Measurements from ENCODE around the gene DAPK2. TPM values are rescaled to one million over a fixed set of nuclear protein-coding genes. Genes with fewer than 3 reads are reported as not detected.

DAPK2 gene
- total RNA-seq, 1 donor from 2014 or later = 1.6 TPM

GRCh38 chr15:63879995-63880394, 166.3 kb downstream of the DAPK2 start:
- Mint-ChIP-seq H3K4me1 (ENCODE audit: low read depth) (peaks cover 3% of the 10 kb centered on the region), H3K27me3 (ENCODE audit: low read depth) (no peaks in the 10 kb centered on the region), H3K27ac (ENCODE audit: unreplicated experiment) (no peak overlapping the region), H3K4me3 (ENCODE audit: unreplicated experiment) (no peak overlapping the region), H3K36me3 (ENCODE audit: low read depth) (no peaks in the 10 kb centered on the region), H3K9me3 (ENCODE audit: low read depth) (no peaks in the 10 kb centered on the region)
- TF ChIP-seq CTCF (IDR thresholded peaks at IDR 0.05) = no peak
- no peak for DNase-seq (ENCODE audit: low spot score)

GRCh38 chr15:63879211-63879610, 167.1 kb downstream of the DAPK2 start:
- H3K27me3 Mint-ChIP-seq (ENCODE audit: low read depth) = no peaks in the 10 kb centered on the region
- DNase-seq (ENCODE audit: low spot score) = no peak
- H3K36me3 Mint-ChIP-seq (ENCODE audit: low read depth) = no peaks in the 10 kb centered on the region
- H3K4me3 Mint-ChIP-seq (ENCODE audit: unreplicated experiment) = no peak overlapping the region
- H3K27ac Mint-ChIP-seq (ENCODE audit: unreplicated experiment) = no peak overlapping the region
- H3K9me3 Mint-ChIP-seq (ENCODE audit: low read depth) = no peaks in the 10 kb centered on the region
- TF ChIP-seq CTCF (IDR thresholded peaks at IDR 0.05) = no peak
- H3K4me1 Mint-ChIP-seq (ENCODE audit: low read depth) = peaks cover 3% of the 10 kb centered on the region

GRCh38 chr15:63877713-63878271, 168.5 kb downstream of the DAPK2 start:
- no peak overlapping the region for H3K4me3 Mint-ChIP-seq (ENCODE audit: unreplicated experiment)
- H3K36me3 Mint-ChIP-seq (ENCODE audit: low read depth) = no peaks in the 10 kb centered on the region
- peaks cover 9% of the 10 kb centered on the region for H3K4me1 Mint-ChIP-seq (ENCODE audit: low read depth)
- no peak for DNase-seq (ENCODE audit: low spot score)
- no peaks in the 10 kb centered on the region for H3K27me3 Mint-ChIP-seq (ENCODE audit: low read depth)
- no peak for TF ChIP-seq CTCF (IDR thresholded peaks at IDR 0.05)
- H3K9me3 Mint-ChIP-seq (ENCODE audit: low read depth) = no peaks in the 10 kb centered on the region
- H3K27ac Mint-ChIP-seq (ENCODE audit: unreplicated experiment) = no peak overlapping the region

DNA sequence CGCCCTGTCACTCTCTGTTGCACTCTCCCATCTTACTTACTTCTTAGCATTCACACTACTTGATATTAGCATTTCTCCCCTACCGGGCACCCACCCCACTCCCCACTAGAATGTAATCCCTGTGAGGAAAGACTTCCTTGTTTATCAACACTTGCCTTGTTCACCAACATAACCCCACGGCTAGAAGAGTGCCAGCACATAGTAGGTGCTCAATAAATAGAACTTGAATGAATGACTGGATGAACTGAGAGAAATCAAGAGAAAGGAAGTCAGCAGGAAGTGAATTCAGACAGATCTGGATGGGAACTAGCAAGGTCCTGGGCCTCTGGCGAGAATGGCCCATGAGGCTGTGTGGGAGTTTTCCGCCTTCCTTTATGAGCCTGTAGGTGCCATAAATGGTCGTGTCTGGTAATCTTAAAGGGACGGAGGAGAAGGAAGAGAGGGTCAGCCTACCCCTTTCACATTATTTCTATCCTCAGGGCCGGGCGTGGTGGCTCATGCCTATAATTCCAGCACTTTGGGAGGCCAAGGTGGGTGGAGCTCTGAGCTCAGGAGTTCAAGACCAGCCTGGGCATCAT, 170.1 kb downstream of the DAPK2 start:
- Mint-ChIP-seq H3K4me1 (ENCODE audit: low read depth) (peaks cover 10% of the 10 kb centered on the region), H3K36me3 (ENCODE audit: low read depth) (no peaks in the 10 kb centered on the region), H3K27ac (ENCODE audit: unreplicated experiment) (no peak overlapping the region), H3K9me3 (ENCODE audit: low read depth) (no peaks in the 10 kb centered on the region), H3K4me3 (ENCODE audit: unreplicated experiment) (no peak overlapping the region), H3K27me3 (ENCODE audit: low read depth) (no peaks in the 10 kb centered on the region)
- no peak for TF ChIP-seq CTCF (IDR thresholded peaks at IDR 0.05)
- no peak for DNase-seq (ENCODE audit: low spot score)

- no peak for TF ChIP-seq CTCF (IDR thresholded peaks at IDR 0.05)
- peaks cover 1% of the 10 kb centered on the region for H3K27me3 Mint-ChIP-seq (ENCODE audit: low read depth)
- no peaks in the 10 kb centered on the region for H3K9me3 Mint-ChIP-seq (ENCODE audit: low read depth)
- H3K36me3 Mint-ChIP-seq (ENCODE audit: low read depth) = no peaks in the 10 kb centered on the region
- no peak overlapping the region for H3K27ac Mint-ChIP-seq (ENCODE audit: unreplicated experiment)
- no peak for DNase-seq (ENCODE audit: low spot score)
- peaks cover 11% of the 10 kb centered on the region for H3K4me1 Mint-ChIP-seq (ENCODE audit: low read depth)
- no peak overlapping the region for H3K4me3 Mint-ChIP-seq (ENCODE audit: unreplicated experiment)
These were observed 171.7 kb downstream of the DAPK2 start for GRCh38 chr15:63874616-63875015.

Data from chondrocyte (in vitro differentiated cells).